ENCODE results near the gene SLC6A12. TPM values are rescaled to one million over a fixed set of nuclear protein-coding genes. Genes with fewer than 3 reads are reported as not detected.
A peak's percentile ranks its signal among the peaks of the same experiment; 100 is the strongest.

SLC6A12 gene
- total RNA-seq, 1 donor from 2014 or later: 0.51 TPM

DNA sequence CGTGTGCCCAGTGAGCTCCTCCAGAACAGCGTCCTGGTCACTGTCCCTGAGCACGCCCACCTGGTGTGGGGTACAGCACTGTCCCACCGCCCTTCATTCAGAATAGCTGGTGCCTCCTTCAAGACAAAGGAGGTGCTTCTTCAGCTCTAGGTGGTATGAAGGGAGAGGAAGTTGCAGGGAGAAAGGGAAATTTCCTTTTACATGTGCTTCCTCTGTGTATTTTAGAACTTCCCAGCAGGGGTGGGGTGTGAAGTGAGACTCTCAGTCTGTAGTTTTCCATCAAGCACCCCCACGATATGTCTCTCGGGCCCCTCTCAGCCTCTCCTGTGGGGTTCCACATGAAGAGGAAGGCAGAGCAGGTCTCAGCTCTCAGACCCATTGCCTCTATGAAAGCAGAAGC lies 1.2 kb upstream of the SLC6A12 start:
- DNase-seq: no peak

DNA sequence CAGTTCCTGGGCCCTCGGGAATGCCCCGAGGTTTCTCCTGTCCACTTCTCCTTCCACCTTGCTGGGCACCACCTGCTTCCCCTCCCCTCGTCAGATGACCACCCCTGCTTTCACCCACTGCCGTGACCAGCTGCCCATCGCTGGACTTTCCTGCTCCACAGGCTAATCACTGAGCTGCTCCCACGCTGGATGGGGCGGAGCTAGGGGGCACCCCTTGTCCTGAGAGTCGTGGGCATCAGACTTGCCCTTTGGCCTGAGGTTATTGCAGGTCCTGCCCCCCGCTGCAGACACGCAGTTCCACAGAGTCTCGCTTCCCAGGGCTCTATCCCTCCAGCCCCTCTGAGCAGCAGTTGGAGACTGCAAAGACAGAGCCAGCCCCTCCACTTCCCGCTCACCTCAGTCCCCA lies 427 bp downstream of the SLC6A12 start:
- DNase-seq: no peak

DNA sequence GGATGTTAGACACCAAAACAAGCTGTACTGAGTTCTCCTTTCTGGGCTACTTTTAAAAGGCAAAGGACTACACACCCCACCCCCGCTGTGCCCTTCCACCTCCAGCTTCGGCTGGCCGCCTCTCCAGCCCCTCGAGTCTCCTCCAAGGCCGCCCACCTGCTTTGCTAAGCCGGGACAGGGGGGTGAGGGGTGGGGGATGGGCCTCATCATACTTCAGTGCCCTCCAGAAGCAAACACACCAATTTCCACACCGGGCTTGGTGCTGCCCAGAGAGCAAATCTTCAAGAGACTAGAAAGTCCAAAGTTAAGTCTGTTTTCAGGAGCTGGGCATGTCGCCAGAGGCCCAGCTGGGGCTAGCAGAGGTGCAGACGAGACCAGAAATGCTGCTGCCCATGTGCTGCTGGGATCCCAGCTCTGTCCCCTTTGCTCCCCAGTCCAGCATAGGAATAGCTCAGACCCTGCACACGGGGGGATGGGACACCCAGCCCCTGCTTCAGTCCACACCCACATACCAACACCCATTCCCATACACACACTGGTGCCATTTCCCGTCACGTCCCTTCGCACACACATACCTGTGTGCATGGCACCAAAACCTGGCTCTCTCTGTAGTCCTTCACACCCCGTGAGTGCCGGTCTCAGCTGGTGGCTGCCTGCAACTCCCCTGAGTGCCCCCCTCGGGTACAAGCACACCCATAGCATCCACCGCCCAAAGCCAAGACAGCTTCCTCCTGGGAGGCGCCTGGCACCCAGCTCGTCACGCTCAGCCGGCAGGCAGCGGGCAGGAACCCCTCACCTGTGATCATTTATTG lies 1.0 kb downstream of the SLC6A12 start:
- peak; percentile 66 for DNase-seq

DNA sequence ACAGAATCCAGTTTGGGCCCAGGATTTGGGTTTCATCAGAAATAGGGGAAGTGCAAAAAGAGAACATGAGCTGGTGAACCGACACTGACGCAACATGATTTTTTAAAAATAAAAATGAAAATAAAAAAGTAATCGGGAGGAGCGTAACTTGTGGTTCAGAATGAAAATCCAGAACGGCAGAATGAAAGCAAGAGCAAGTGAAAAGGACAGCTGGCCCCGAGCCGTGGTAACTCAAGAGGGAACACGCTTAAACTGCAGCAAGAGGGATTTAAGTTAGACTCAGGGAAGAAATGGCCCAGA lies 1.6 kb downstream of the SLC6A12 start:
- no peak for DNase-seq

DNA sequence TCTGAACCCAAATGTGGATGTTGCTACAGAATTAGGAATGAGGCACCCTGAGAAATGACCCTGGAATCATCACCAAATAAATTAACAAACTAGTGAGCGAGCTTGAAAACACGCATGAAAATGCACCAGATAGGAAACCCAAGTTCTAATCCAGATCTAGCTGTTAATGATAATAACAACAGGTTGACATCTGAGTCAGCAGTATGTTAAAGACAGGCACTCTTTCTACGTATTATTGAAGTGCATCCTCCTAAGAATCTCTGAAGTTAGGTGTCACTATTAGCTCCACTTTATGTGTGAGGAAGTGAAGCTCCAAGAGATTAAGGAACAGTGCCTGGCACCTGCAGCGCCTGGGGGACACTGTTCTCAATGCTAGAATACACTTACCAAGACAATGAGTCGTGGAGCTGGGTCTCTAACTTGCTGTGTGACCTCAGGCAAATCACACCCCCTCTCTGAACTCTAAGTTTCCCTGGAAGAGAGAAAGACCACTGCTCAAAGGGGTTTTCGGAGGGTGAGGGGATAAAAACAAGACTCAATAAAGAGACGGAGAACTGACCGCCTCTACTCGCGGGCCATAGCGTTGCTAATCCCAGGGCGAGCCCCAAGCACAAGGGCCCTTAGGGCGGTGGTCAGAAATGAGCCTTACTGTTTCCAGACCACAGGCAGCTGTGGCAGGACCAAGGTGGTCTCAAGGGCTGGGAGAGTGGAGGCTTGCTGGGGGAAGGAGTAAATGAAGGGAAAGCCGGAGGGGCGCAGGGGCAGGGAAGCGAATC lies 2.1 kb downstream of the SLC6A12 start:
- DNase-seq: no peak

DNA sequence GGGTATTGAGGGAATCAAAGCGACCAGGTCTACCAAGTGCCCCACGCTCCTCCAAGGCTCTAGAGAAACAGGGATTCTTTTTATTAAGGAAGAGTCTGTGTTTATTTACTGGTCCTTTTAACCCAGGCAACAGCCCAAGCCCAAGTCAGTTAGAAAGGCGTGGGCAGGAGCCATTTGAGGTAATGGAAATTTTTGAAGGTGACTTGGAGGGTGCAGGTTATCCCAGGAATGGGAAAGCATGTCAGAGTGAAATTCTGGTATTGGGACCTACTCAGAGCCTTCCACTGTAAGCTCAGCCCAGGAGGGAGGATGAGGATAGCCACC lies 2.9 kb downstream of the SLC6A12 start:
- DNase-seq: no peak

DNA sequence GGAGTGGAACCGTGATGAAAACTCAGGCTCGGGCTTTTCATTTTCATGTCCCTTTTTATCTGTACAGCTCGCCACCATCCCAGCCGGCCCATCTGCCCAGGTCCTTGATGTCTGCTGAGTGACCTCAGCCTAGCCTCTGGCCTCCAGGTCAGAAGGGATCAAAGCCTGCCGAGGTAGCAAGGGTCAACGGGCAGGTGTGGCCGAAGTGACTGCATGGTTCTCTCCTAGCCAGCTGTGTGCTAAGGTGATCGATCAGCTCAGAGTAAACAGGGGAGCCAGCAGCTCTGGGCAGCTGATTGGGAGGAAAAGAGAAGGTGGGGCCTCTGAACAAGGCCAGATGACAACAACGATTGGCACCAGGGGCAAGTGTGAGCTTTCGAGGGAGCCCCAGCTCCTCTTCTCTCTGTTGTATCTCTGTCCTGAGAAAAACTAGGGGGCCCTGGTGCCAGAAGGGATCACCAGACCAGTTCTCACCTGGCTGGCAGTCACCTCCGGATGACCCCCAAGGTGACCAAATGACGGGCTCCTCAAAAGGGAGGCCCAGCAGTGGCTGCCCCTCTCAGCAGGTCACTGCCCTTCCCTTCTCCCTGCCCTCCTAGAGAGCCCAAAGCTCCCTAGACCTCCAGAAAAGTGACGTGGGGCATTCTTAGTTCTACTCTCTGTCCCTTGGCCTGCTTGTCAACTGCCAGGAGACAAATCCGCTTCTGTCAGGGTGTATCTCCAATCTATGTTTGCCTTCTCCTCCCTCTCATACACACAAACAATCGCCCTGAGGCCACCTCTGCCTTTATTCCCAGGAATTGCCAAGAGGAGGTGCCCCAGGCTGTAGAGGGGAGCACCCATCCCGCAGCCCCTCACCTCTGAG lies 3.4 kb downstream of the SLC6A12 start:
- DNase-seq: no peak

DNA sequence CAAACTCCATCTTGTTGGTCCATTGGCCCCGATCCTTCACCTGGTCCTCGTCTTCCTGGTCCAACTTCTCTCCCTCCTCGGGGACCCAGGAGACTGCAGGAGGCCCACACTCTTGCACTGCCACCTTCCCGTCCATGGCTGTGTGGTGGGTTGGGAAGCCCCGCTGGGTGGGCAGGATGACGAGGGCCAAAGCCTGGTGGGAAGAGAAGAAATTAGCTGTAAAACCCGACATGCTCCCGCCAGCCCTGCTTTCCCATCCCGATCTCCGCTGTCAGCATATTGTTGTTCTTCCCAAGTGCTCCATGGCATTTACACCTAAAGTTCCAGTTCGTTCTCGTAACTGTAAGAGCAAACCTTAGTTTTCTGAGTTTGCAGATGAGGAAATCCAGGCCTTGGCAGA lies 4.1 kb downstream of the SLC6A12 start:
- no peak for DNase-seq

DNA sequence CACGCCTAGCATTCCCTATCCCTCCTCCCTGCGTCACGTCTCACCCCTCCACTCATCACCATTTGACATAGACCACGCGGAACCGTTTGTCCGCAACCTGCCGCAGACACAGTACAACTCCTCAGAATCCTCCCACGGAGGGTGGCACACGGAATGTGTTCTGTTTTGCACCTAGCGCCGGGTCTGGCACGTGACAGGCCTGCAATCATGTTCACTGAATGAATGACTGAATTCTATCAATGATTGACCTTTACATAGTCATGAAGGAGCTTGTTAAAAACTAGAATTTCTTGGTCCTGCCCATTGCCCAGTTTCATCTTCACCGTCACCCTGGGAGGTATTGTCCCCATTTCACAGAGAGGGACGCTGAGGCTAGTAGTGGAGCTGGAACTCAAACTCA lies 4.7 kb downstream of the SLC6A12 start:
- no peak for DNase-seq

DNA sequence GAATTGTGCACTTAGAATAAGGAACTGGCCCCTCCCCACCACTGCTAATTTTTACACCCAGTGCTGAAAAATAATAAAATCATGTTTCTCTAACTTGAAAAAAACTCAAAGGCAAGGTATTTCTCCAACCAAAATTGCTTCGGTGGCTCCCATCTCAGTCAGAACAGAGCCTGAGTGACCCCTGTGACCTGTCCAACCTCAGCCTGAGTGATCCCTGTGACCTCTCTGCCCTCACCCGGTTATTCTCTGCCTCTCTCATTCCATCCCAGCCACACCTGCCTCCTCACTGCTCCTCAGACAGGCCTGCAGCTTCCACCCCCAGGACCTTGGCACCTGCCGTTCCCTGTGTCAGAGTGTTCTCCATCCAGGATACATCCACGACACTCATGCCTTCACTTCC lies 5.1 kb downstream of the SLC6A12 start:
- no peak for DNase-seq

DNA sequence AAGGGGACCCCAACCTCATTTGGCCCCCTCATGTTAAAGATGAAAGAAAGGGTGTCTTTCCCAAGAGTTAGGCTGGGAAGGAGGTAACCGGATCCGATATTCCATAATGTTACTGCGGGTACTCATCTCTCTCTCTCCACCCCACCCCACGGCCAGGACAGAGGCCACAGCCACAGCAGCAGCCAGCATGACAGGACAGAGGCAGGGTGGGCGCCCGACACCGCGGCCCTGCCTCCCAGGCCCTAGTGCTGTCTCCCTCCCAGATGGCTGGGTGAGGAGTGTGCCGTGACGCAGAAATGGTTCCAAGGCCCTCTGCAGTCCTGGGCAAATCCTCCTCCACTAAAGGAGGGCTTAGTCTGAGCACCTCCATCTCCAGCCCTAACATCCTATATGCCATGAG lies 6.2 kb downstream of the SLC6A12 start:
- DNase-seq: no peak

DNA sequence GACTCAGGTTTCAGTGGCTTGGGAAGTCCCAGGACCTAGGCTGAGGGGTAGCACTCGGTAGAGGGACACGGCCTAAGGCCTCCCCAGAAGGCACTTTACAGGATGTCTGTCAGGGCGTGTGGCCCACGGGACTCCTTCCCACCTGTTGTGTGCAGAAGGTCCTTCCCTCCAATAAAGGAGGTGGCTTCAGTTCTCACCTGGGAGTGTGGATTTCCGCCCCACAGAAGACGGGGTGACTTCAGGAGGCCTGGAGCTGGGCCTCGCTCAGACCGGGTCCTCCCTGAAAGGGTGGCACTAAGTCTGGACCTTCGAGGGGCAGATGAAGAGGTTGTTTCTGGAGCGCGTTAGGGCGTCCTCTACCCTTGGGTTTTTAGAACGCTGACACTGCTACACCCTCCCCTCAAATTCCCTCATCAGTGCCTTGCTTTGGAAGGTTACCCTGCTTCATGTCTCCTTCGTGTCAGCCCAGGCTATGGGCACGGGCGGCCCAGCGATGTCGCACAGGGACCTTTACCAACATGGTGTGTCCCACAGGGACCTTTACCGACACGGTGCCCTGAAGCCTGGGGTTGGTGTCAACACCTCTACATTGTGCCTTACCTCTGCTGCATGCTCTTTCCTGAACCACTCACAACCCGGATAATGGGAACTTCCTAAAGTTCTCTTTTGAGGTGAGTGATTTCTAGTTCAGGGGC lies 7.1 kb downstream of the SLC6A12 start:
- no peak for DNase-seq

DNA sequence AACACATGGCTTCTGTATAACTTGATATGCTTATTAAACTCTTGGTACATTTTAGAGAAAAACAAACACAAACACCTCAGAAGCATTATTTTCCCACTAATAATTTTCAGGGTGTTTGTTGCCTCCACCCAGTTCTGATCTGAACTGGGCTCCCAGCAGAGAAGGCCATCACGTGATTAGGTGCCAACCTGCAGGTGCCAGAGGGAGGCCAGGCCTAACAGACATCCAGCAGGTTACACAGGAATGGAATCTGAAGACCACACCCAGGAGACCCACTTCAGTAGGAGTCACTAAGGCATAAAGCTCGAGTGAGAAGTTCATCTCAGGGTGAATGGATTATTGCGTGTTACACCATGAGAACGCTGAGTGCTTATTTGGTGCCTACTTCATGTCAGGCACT lies 8.9 kb downstream of the SLC6A12 start:
- DNase-seq: no peak

DNA sequence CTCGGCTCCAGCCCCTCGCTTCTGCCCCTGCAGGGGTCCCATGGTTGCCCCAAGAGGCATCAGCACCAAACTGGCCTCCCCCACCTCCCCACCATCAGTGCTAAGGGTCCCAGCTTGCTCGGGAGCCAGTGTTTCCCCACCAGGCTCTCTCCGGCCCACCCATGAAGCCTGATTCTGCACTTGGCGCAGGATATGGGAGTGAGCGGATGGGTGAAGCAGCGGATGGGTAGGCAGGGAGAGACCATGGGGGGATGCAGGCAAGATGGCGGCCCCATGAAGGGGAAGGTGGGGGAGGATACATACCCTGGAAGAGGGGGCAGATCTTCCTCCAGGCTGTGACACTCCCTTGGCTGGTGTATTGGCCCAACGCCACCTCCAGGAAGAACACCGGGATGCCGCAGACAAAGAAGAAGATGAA lies 9.7 kb downstream of the SLC6A12 start:
- DNase-seq: no peak

DNA sequence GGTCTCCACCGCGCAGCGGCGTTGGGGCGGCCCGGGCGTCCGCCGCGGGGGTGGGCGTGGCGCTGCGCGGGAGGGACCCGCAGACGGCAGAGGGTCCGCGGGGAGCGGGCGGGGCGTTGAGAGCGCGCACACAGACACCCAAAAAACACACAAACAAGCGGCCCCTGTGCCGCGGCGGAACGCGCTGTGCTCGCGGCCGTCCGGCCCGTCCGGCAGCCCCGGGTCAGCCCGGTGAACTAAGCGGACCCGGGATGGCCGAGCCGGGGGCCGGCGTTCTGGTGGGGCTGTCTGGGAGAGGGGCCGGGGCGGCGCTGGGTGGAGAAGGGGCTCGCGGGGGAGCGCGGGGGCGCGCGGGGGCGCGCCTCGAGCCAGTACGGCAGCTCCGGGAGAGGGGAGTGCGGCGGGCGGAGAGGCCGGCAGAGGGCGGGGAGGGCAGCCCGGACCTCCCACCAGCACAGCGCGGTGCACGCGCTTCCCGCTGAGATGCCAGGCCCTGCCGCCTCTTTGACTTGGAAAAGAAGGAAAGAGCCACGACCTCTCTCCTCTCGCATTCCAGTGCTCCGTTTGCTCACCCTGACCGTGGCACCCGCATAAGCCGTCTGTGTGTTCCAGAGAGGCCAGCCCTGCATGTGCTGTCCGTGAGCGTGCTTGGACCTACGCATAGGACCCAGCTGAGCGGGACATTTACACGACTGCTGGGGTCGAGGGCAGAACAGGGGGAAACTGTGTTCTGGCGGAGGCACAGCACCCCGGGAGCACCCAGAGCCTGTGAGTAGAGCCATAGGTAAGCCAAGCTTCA lies 10.3 kb downstream of the SLC6A12 start:
- DNase-seq: peak; percentile 58

DNA sequence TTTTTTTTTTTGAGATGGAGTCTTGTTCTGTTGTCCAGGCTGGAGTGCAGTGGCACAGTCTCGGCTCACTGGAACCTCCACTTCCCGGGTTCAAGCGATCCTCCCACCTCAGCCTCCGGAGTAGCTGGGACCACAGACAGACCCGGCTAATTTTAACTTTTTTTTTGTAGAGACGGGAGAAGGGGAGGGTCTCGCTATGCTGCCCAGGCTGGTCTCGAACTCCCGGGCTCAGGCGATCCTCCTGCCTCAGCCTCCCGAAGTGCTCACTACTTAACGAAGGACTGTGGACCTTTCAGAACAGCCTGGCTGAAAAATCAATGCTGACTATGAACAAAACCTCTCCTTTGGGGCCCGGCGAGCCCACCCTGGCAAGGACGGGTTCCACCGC lies 10.9 kb downstream of the SLC6A12 start:
- DNase-seq: no peak

DNA sequence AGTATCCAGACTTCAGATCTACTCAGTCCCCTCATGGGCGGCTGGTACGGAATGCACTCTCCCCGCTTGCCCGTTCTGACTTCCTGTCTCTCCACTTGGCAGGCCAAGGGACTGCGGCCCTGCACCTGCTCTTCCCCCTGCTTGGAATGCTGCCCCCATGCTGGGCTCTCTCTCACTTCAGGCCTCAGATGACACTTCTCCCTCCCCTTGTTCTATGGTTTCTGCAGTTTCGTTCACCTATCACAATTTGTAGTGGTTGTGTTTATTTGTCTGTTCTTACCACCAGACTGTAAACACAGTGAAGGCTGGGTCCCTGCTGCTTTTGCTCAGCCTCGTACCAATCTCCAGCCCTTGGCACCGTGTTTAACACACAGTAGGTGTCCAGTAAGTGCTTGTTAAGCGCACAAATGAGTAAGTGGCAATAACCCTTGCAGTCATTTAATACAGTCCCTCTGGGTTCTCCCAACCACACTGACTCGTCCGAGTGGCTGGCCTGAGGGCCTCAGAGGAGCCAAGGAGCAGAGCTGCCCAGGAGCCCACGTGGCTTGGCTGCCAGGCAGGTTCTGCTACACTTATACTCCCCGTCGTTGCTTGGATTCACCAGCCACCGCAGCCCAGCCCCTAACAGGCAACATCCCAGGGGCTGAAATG lies 11.8 kb downstream of the SLC6A12 start:
- peak; percentile 47 for DNase-seq

DNA sequence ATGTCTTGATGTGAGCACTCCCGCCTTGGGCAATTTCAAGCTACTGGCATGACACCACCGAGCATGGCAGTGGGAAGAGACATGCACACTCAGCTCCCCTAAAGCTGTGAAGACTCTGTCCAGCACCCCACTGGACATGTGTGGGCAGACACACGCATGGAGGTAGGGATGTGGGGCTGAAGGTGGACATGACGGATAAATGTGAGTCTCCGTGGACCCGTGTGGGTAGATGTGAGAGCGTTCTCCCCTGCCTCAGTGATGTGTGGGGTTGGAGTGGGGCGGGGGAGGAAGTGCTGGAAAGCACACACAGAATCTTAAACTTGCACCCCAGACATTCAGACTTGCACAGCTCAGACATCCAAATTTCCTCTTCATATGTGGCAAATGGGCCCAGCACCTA lies 12.6 kb downstream of the SLC6A12 start:
- no peak for DNase-seq

DNA sequence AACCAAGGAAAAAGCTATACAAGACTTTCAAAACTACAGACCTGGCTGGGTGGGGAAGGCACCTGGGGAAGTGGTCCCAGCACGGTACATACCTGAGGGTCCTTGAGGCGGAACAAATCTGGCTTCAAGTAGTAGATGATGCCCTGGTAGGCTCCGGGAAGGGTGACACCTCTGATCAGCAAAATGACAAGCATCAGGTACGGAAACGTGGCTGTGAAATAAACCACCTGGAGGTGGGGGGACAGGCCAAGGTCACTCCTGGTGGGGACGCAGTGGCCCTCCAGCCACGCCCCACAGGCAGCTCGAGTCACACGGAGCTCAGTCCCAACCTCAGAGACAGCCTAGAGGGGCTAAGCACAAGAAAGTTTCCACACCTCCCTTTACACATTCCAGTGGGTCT lies 15.3 kb downstream of the SLC6A12 start:
- no peak for DNase-seq

DNA sequence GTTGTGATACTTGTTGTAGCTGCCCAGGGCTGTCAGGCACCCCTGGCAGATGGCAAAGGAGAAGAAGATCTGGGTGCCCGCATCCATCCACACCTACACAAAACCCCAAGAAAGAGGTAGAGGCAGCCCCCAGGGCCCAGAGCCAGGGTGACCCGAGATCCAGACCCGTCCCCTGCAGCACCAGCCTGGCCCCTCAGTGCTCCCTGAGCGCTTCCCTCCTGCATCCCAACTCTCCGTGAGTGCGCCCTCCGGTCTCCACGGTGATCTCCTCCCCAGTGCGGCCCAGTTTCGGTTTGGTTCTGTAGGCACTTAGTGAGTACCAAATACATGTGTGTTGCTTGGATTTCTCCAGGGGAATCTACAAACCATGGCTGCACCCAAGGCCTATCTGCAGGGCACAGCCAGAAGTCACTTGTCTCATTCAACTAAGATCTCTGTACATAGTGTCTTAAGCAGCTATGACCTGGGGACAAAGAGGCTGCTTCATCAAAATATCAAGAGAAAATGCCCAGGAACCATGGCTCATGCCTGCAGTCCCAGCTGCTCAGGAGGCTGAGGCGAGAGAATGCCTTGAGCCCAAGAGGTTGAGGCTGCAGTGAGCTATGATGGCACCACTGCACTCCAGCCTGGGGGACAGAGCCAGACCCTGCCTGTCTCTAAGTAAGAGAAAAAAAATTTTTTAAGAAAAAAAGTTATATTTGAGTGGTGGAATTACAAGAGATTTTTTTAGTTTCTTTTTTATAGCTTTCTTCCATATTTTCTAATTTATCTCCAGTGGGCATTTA lies 15.9 kb downstream of the SLC6A12 start:
- DNase-seq: no peak

All from tongue (tissue), 2 donors.